Ascending aorta (tissue), 2 donors: ENCODE measurements around the gene PTGES2. TPM values are rescaled to one million over a fixed set of nuclear protein-coding genes. Genes with fewer than 3 reads are reported as not detected.
A peak's percentile ranks its signal among the peaks of the same experiment; 100 is the strongest.

Experiments used
- DNase-seq, 2 donors: peaks; one replicate each; pipeline ENCODE4 v3.0.0-alpha.2; 2019; ENCODE audit warnings: low spot score in 2 of 2
- H3K27ac ChIP-seq, 2 donors: fragments of 200-600 bp; sonication (generic); one replicate each; pipeline ENCODE4 v1.5.1; 2016 to 2017; ENCODE audit warnings: mild to moderate bottlenecking in 1 of 2
- H3K27me3 ChIP-seq: fragments of 200-600 bp; sonication (generic); one replicate; pipeline ENCODE4 v1.5.1; 2017
- H3K36me3 ChIP-seq, 2 donors: fragments of 200-600 bp; sonication (generic); one replicate each; pipeline ENCODE4 v1.5.1; 2016
- H3K4me1 ChIP-seq, 2 donors: fragments of 200-600 bp; sonication (generic); one replicate each; pipeline ENCODE4 v1.5.1; 2016 to 2017; ENCODE audit warnings: mild to moderate bottlenecking in 1 of 2
- H3K4me3 ChIP-seq, 2 donors: fragments of 200-600 bp; sonication (generic); one replicate each; pipeline ENCODE4 v1.5.1; 2016 to 2017; ENCODE audit warnings: mild to moderate bottlenecking in 1 of 2
- H3K9me3 ChIP-seq, 2 donors: fragments of 200-600 bp; sonication (generic); one replicate each; pipeline ENCODE4 v1.5.1; 2016
- intact Hi-C: fragments of 100-400 bp; cut with DNase I; formaldehyde crosslinking; loops from one replicate; pipeline ENCODE4 v1.15.1; 2023
- total RNA-seq: library from RNA; depleted of rRNA; stranded (reverse); fragments of >200 nt; gene quantifications from one replicate; pipeline ENCODE4 v1.1.0, GENCODE V29; 2016
- TF ChIP-seq, protein P1 (sequence below), 3 experiments: fragments of 200-600 bp in 2 of 3; fragments of 450-650 bp in 1 of 3; sonication (generic) in 2 of 3; IDR thresholded peaks; one replicate each; pipeline ENCODE4 v1.5.1; 2016 to 2019; ENCODE audit warnings: antibody characterized with exemption in 3 of 3, mild to moderate bottlenecking in 1 of 3, moderate library complexity in 1 of 3

Gene PTGES2
- total RNA-seq, 1 donor from 2014 or later: 97.2 TPM

DNA sequence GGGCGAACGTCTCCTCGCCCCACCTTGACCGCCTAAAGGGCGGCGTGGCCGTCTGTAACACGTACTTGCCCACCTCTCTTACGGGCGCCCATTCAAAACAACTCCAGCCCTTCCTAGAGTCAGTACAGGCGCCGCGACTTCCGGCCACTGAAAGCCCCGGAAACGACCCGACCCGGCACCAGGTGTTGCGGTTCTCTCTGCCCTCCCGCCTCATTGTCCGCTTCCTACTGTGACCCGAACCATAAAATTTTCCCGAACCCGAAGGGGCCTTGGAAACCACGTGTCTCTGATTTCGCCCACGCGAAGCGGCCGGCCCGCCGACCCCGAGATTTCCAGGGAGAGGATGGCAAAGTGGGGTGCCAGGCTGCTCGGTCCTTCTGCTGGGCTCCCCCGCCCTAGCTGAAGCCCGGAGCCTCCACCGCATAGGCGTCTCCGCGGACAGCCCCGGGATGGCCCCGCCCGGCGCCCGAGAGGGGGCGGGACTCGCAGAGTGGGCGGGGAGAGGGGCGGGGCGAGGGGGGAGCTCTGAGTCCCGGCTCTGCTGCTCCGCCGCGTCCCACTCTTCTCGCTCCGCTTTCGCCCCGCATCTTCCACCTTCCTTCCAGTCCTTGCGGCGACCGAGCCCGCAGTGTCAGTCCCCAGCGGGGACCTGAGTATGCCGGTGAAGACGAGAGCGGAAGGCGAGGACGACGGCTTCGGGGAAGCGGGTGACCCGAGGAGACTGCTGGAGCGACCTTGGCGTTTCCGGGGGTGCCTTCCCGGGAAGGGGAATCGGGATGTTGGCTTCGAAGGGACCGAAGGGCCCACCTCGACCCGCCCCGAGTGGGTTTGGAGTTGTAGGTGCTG is 684 bp upstream of the PTGES2 start:
- H3K27ac ChIP-seq: peak overlapping the region; percentile 95
- H3K36me3 ChIP-seq: peaks cover 5 to 11% of the 10 kb centered on the region in 2 donors
- no peaks in the 10 kb centered on the region for H3K27me3 ChIP-seq
- peak overlapping the region; percentile 95 to 100 for H3K4me3 ChIP-seq
- DNase-seq: peak; percentile 27 to 87
- H3K9me3 ChIP-seq: no peaks in the 10 kb centered on the region
- H3K4me1 ChIP-seq: peaks cover 4 to 19% of the 10 kb centered on the region in 2 donors
- intact Hi-C loops: loop anchor here (1.0 to 5.0 kb wide), 3 partner anchors 32 to 194 kb away; partner anchors contain the start of genes BBLN, COQ4 and TRUB2
- TF ChIP-seq, protein P1, sequence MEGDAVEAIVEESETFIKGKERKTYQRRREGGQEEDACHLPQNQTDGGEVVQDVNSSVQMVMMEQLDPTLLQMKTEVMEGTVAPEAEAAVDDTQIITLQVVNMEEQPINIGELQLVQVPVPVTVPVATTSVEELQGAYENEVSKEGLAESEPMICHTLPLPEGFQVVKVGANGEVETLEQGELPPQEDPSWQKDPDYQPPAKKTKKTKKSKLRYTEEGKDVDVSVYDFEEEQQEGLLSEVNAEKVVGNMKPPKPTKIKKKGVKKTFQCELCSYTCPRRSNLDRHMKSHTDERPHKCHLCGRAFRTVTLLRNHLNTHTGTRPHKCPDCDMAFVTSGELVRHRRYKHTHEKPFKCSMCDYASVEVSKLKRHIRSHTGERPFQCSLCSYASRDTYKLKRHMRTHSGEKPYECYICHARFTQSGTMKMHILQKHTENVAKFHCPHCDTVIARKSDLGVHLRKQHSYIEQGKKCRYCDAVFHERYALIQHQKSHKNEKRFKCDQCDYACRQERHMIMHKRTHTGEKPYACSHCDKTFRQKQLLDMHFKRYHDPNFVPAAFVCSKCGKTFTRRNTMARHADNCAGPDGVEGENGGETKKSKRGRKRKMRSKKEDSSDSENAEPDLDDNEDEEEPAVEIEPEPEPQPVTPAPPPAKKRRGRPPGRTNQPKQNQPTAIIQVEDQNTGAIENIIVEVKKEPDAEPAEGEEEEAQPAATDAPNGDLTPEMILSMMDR (IDR thresholded peaks at IDR 0.05): no peak

DNA sequence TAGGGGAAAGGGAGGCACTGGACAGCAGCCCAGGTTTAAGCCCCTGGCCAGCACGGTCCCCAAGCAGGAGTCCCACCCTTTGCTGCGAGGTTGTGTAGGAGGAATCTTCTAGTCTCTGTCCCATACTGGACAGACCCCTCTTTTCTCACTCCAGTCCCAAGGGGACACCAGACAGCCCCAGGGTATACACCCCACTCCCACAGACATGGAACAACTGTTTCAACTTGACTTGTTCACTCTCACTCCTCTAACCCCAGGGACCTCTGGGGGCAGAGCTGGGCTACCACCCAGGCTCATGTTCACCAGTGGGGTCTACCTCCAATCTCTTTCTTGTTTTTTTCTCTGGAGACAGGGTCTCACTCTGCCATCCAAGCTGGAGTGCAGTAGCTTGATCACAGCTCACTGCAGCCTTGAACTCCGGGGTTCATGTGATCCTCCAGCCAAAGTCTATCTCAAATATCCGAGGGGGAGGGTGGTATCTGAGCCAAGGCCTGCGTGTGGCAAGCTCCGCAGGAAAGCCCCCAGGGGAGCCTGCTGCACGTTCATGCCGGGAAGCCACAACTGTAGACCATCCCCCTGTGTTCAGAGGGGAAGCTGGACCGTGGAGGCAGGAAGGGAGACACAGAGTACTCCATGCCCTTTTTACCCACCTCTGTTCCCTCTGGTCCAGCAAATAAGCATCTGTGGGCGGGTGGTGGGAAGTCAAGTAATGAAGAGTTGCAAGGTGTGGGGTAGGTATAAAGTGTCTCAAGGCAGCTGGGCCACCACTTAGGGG is 1.8 kb downstream of the PTGES2 start:
- no peak for DNase-seq
- H3K4me3 ChIP-seq: peak overlapping the region in 1 of 2 donors; percentile 100
- intact Hi-C loops: loop anchor here (5.0 kb wide), 2 partner anchors 148 to 197 kb away; partner anchors contain the start of genes COQ4 and TRUB2

DNA sequence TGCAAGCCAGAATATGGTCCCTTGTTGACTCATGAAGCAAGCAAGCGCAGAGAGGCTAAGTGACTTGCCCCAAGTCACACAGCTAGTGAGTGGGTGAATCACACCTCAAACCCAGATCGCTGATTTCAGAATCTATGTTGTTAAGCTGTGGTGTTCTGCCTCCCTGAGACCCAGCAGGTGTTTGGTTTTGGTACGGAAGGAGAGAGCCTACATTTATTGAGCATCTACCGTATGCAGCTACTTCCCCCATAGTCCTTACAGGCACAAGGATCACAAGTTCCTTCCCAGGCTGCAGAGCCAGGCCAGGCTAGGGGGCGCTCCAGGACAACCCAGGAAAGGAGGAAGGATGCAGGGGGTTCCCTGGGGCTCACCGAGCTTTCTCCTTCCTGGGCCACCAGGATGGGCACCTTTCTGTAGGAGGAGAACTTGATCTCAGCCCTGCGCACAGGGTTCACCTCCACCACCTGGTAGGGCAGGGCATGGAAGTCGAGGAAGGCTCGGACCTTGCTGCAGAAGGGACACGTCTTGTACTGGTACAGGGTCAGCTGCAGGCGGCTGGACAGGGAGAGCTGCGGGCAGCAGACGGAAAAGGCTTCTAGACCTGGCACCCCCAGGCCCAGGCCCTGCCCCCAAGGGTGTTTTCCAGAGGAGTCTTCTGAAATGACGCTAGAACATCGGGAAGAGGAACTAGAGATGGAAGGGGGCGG is 2.5 kb downstream of the PTGES2 start:
- no peak overlapping the region for H3K27ac ChIP-seq
- TF ChIP-seq, protein P1 (IDR thresholded peaks at IDR 0.05): peak; percentile 9 to 47 (median 20)

More for the DNA sequence above, 1.8 kb downstream of the PTGES2 start:
- H3K27me3 ChIP-seq: no peaks in the 10 kb centered on the region
- H3K27ac ChIP-seq: no peak overlapping the region
- TF ChIP-seq, protein P1 (IDR thresholded peaks at IDR 0.05): no peak
- H3K36me3 ChIP-seq: peaks cover 22 to 25% of the 10 kb centered on the region in 2 donors
- peaks cover 4 to 19% of the 10 kb centered on the region in 2 donors for H3K4me1 ChIP-seq
- H3K9me3 ChIP-seq: no peaks in the 10 kb centered on the region

GRCh38 chr9:128124451-128124850 is 3.1 kb downstream of the PTGES2 start:
- Histone ChIP-seq H3K9me3 (no peaks in the 10 kb centered on the region), H3K27me3 (no peaks in the 10 kb centered on the region), H3K27ac (no peak overlapping the region), H3K4me1 (peaks cover 4 to 19% of the 10 kb centered on the region in 2 donors), H3K4me3 (no peak overlapping the region), H3K36me3 (peaks cover 25 to 29% of the 10 kb centered on the region in 2 donors)
- intact Hi-C loops: no loop called here
- DNase-seq: no peak
- TF ChIP-seq, protein P1 (IDR thresholded peaks at IDR 0.05): no peak

More for the DNA sequence above, 2.5 kb downstream of the PTGES2 start:
- intact Hi-C loops: loop anchor here (5.0 kb wide), 2 partner anchors 148 to 197 kb away; partner anchors contain the start of genes COQ4 and TRUB2
- DNase-seq: no peak
- H3K4me1 ChIP-seq: peaks cover 4 to 19% of the 10 kb centered on the region in 2 donors
- no peaks in the 10 kb centered on the region for H3K9me3 ChIP-seq
- no peaks in the 10 kb centered on the region for H3K27me3 ChIP-seq
- peaks cover 25 to 29% of the 10 kb centered on the region in 2 donors for H3K36me3 ChIP-seq
- no peak overlapping the region for H3K4me3 ChIP-seq

- no peak overlapping the region for H3K27ac ChIP-seq
- intact Hi-C loops: no loop called here
- DNase-seq: no peak
- no peak overlapping the region for H3K4me3 ChIP-seq
- TF ChIP-seq, protein P1 (IDR thresholded peaks at IDR 0.05): no peak
- H3K9me3 ChIP-seq: no peaks in the 10 kb centered on the region
- H3K36me3 ChIP-seq: peaks cover 25 to 29% of the 10 kb centered on the region in 2 donors
- no peaks in the 10 kb centered on the region for H3K27me3 ChIP-seq
- H3K4me1 ChIP-seq: peaks cover 4 to 15% of the 10 kb centered on the region in 2 donors
Measured at GRCh38 chr9:128123451-128124080, 4.0 kb downstream of the PTGES2 start.
